HUES48 (cell line): ENCODE data around the gene CGN.

ENCODE experiments used
- H3K27ac ChIP-seq: one replicate; pipeline ENCODE4 v1.7.0; 2013; ENCODE audit warnings: low read depth, low read length, inconsistent platforms
- H3K27me3 ChIP-seq: 2 replicates; pipeline ENCODE4 v1.6.1; 2013; ENCODE audit warnings: mild to moderate bottlenecking, low read length; ENCODE audit not compliant: control insufficient read depth, insufficient read depth
- H3K36me3 ChIP-seq: 2 replicates; pipeline ENCODE4 v1.6.1; 2013; ENCODE audit warnings: low read length; ENCODE audit not compliant: control insufficient read depth, insufficient read depth
- H3K4me1 ChIP-seq: 2 replicates; pipeline ENCODE4 v1.6.1; 2013; ENCODE audit warnings: mild to moderate bottlenecking, low read length; ENCODE audit not compliant: control insufficient read depth, insufficient read depth
- H3K4me3 ChIP-seq: 2 replicates; pipeline ENCODE4 v1.5.1; 2013; ENCODE audit warnings: mild to moderate bottlenecking, low read depth, low read length
- H3K9ac ChIP-seq: 2 replicates; pipeline ENCODE4 v1.6.1; 2013; ENCODE audit warnings: mild to moderate bottlenecking, low read depth, low read length, moderate library complexity
- H3K9me3 ChIP-seq: 2 replicates; pipeline ENCODE4 v1.6.1; 2013; ENCODE audit warnings: low read length; ENCODE audit not compliant: control insufficient read depth, insufficient read depth

Gene CGN

DNA sequence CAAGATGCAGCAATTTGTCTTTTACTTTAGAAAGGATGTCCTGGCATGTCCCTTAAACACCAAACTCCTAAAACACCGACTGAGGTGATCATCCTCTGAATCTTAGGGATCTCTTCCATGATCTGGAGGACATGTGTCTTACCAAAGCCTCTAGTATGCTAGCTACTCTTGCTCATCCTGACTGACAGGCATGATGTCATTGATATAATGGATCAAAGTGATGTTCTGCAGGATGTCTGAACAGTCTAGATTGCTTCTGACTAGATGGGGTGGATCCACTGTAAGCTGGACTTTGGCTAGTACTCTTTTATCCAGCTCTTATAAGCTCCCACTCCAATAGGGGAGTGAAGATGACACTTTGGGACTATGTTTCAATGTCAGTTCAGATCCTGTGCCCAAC, 11.3 kb upstream of the CGN start:
- Histone ChIP-seq H3K27me3 (no peaks in the 10 kb centered on the region), H3K9me3 (no peaks in the 10 kb centered on the region), H3K27ac (no peak overlapping the region), H3K36me3 (no peaks in the 10 kb centered on the region), H3K9ac (no peak overlapping the region), H3K4me1 (no peaks in the 10 kb centered on the region), H3K4me3 (no peak overlapping the region)

DNA sequence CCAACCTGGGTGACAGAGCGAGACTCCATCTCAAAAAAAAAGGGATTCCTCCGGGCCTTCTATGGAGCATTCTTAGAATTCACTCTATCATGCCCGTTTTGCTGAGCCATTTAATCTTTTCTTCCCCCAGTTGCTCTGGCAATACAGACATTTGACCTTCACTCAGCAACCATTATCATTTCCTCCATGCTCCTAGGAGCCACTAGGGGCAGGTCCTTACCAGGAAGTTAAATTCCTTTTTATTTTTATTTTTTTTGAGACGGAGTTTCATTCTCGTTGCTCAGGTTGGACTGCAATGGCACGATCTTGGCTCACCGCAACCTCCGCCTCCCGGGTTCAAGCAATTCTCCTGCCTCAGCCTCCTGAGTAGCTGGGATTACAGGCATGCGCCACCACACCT, 9.7 kb upstream of the CGN start:
- no peaks in the 10 kb centered on the region for H3K9me3 ChIP-seq
- no peak overlapping the region for H3K9ac ChIP-seq
- H3K27ac ChIP-seq: no peak overlapping the region
- H3K4me1 ChIP-seq: no peaks in the 10 kb centered on the region
- no peak overlapping the region for H3K4me3 ChIP-seq
- no peaks in the 10 kb centered on the region for H3K36me3 ChIP-seq
- no peaks in the 10 kb centered on the region for H3K27me3 ChIP-seq

DNA sequence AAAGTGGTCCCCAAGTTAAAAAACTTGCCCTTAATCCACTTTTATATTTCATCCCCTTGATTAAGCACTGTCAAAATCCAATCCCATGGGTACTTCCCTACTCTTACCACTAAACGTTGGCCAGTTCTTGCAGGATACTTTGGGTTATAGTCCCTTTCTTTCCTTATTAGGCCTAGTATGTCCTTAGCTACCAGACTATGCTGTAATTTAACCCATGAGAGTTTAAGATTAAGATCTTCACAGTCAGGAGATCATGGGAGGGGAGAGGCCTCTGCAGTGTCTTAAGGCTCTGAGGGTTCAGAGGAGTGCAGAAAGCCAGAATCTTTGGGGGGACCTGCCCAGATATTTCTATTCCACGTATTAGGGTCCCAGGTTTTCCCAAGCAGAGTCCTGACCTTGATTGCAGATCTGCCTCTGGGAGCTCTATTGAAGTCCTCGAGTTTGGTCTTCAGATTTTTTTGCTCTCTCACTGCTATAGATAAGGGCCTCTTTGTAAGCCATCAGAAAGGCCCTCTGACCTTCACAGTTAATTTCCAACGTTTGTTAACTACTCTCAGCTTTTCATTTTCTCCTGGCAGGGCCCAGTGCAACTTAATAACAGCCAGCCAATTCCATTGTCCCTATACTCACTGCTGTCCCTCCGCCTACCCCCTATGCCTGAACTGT, 9.0 kb upstream of the CGN start:
- Histone ChIP-seq H3K9me3 (no peaks in the 10 kb centered on the region), H3K4me3 (no peak overlapping the region), H3K27ac (no peak overlapping the region), H3K9ac (no peak overlapping the region), H3K27me3 (no peaks in the 10 kb centered on the region), H3K4me1 (no peaks in the 10 kb centered on the region), H3K36me3 (no peaks in the 10 kb centered on the region)

DNA sequence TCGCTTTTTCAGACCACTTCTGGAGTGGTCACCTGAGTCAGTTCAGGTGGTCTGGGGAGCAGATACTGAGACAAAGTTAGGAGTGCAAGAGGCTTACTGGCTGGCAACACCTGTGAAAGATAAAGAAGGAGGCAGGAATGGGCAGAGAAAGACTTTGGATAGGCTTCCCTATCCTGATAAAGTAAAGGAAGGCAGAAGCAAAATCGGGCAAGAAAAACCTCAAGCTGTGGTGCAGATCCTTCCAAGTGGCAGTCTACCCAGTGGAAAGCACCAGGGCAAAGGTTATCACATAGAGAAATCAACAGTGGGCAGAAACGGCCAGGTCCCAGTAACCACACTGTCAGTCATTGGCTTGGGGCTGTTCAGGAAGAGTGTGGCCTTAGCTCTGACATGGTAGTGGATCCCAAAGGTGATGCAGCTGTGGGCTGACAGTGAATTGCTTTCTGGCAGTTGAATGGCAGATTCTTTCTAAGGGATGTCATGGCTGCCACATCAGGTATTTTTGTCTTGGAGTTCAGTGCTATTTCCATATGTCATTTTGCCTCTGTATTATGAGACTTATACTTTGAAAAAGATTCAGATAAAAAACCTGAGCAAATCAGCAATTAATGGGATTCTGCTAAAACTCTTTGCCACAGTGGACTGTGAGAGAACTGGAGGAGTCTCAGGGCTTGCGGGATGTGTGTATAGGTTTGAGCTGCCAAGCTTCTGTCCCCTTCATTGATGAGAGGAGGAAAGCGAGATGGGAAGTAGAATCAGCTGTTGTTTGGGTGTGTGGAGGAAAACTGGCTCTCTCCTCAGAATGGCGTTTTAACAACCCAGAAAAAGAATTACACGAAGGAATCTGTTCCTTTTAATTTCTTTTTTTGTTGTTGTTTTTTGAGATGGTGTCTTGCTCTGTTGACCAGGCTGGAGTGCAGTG, 8.1 kb upstream of the CGN start:
- no peak overlapping the region for H3K9ac ChIP-seq
- H3K4me3 ChIP-seq: no peak overlapping the region

DNA sequence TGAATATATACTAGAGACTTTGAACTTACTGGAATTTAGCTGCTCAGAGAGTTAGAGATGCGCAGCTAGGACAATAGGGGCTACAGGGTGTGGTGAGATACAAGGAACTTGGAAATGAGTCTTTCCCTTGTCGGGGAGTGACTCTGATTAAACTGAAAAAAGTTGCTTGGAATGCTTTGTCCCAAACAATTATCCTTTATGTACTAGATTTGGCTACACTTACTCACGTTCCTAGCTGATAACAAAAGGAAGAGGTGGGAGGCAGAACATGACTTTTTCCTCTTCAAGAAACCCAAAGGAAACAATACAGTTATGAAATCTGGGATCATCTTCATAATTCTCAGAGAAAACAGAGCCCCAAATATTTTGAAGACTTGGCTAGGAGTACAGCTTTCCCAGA, 6.9 kb upstream of the CGN start:
- no peaks in the 10 kb centered on the region for H3K36me3 ChIP-seq
- no peak overlapping the region for H3K27ac ChIP-seq
- H3K4me1 ChIP-seq: no peaks in the 10 kb centered on the region
- H3K9ac ChIP-seq: no peak overlapping the region
- H3K9me3 ChIP-seq: no peaks in the 10 kb centered on the region
- H3K27me3 ChIP-seq: no peaks in the 10 kb centered on the region
- H3K4me3 ChIP-seq: no peak overlapping the region

More for the DNA sequence above, 8.1 kb upstream of the CGN start:
- no peaks in the 10 kb centered on the region for H3K9me3 ChIP-seq
- no peaks in the 10 kb centered on the region for H3K4me1 ChIP-seq
- H3K36me3 ChIP-seq: no peaks in the 10 kb centered on the region
- H3K27ac ChIP-seq: no peak overlapping the region
- H3K27me3 ChIP-seq: no peaks in the 10 kb centered on the region

DNA sequence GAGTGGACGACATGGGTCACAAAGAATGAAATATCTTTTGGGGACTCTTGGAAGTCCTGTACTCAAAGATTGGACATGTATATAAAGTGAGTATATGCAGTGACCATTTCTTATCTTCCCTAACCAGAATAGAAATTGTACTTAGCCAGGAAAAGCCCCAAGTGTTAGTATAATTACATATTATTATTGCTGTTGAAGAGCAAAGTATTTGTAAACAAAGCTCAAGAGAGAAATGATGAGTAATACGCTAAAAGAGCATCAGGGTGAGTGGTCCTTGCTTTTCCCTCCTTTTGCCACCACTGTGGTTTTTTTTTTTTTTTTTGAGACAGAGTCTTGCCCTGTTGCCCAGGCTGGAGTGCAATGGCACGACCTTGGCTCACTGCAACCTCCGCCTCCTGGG, 6.4 kb upstream of the CGN start:
- Histone ChIP-seq H3K4me3 (no peak overlapping the region), H3K36me3 (no peaks in the 10 kb centered on the region), H3K27ac (no peak overlapping the region), H3K27me3 (no peaks in the 10 kb centered on the region), H3K4me1 (no peaks in the 10 kb centered on the region), H3K9ac (no peak overlapping the region), H3K9me3 (no peaks in the 10 kb centered on the region)

DNA sequence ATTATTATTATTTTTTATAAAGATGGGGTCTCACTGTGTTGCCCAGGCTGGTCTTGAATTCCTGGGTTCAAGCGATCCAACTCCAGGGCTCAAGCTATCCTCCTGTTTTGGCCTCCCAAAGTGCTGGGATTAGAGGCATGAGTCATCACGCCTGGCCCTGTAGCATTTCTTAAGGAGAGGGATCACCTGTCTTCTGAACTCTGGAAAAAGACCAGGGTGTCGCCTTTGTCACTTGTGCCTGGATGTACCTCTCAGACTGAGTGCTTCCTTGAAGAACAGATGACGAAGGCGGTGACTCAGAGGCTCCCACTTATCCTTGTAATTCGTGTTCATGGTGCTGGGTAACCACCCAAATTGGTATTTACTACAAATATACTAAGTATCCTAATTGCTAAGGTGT, 2.4 kb upstream of the CGN start:
- no peaks in the 10 kb centered on the region for H3K27me3 ChIP-seq
- peaks cover 28% of the 10 kb centered on the region for H3K4me1 ChIP-seq

DNA sequence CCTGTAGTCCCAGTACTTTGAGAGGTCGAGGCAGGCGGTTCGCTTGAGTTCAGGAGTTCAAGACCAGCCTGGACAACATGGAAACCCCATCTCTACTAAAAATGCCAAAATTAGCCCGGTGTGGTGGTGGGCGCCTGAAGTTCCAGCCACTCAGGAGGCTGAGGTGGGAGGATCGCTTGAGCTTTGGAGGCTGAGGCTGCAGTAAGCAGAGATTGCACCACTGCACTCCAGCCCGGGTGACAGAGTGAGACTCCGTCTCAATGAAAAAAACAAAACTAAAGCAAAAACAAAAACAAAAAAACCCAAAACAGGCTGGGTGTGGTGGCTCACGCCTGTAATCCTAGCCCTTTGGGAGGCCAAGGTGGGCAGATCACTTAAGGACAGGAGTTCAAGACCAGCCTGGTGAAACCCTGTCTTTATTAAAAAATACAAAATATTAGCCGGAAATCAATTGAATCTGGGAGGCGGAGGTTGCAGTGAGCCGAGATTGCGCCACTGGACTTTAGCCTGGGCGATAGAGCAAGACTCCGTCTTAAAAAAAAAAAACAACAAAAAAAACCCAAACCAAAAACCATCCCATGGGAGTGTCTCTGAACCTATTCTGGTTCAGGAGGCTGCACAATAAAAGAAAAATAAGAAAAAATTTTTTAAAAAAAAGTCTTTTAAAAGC, 1.7 kb upstream of the CGN start:
- H3K9me3 ChIP-seq: no peaks in the 10 kb centered on the region
- peak overlapping the region; percentile 93 for H3K27ac ChIP-seq
- H3K36me3 ChIP-seq: no peaks in the 10 kb centered on the region
- H3K4me3 ChIP-seq: peak overlapping the region; percentile 86
- H3K4me1 ChIP-seq: peaks cover 35% of the 10 kb centered on the region
- no peak overlapping the region for H3K9ac ChIP-seq
- no peaks in the 10 kb centered on the region for H3K27me3 ChIP-seq

More for the DNA sequence above, 2.4 kb upstream of the CGN start:
- Histone ChIP-seq H3K36me3 (no peaks in the 10 kb centered on the region), H3K9ac (no peak overlapping the region), H3K9me3 (no peaks in the 10 kb centered on the region), H3K4me3 (no peak overlapping the region), H3K27ac (no peak overlapping the region)

DNA sequence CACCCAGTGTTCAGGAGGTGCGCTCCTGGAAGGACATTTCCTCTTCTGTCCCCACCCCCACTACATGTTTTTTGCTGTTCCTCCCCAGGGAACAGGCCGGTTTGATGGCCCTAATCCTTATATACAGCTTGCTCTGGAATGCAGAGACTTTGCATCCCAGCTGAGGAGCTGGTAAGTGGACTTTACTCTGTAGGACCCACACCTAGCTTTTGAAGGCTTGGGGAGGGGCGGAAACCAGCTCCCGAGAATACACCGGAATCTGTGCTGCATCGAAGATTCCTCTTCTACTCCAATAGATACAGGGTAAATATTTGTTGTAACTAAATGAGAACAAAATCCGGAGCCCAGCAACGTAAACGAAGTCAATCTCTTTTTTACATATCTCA, 1.2 kb upstream of the CGN start:
- Histone ChIP-seq H3K27me3 (no peaks in the 10 kb centered on the region), H3K27ac (peak overlapping the region; percentile 93), H3K4me1 (peaks cover 37% of the 10 kb centered on the region), H3K9me3 (no peaks in the 10 kb centered on the region), H3K9ac (peak overlapping the region; percentile 89; the same call in 1 of the 2 replicates), H3K4me3 (peak overlapping the region; percentile 86), H3K36me3 (no peaks in the 10 kb centered on the region)

DNA sequence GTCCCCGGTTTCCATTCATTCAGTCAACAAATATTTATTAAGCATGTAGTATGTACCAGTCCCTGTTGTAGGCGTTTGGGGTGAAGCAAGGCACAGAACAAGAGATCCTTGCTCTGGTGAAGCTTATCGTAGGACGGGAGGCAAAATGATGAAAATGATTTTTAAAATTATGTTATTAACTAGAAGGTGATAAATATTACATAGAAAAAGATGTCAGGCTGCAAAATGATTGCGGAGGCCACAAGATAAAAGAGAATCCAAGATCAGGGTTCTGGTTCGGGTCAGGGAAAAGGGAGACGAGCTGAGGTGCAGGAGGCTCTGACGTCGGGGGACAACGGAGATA, 602 bp upstream of the CGN start:
- Histone ChIP-seq H3K9ac (peak overlapping the region; percentile 89), H3K36me3 (no peaks in the 10 kb centered on the region), H3K27me3 (no peaks in the 10 kb centered on the region), H3K4me3 (peak overlapping the region; percentile 86), H3K9me3 (no peaks in the 10 kb centered on the region), H3K4me1 (peaks cover 37% of the 10 kb centered on the region), H3K27ac (peak overlapping the region; percentile 93)
